Activated naive CD4-positive, alpha-beta T cell treated with anti-CD3 and anti-CD28 coated beads, Interleukin-2, amount 10 ng/mL, durations not matched to agents 7 days and 5 days (primary cell): ENCODE data around the gene PTPN22.

ENCODE experiments used
- CTCF ChIA-PET: fragments of 350-600 bp; sonication (Branson Sonifier 250); formaldehyde crosslinking; loops from one replicate; lab custom pipeline; 2021; ENCODE audit warnings: antibody characterized with exemption; lab: Charles Lee
- DNase-seq: peaks from one replicate; pipeline ENCODE4 v3.0.0-alpha.2; 2020
- H3K27ac Mint-ChIP-seq: one replicate; pipeline ENCODE4 v1.8.0; 2021; ENCODE audit warnings: mild to moderate bottlenecking, moderate library complexity, mixed read lengths
- H3K27me3 Mint-ChIP-seq: one replicate; pipeline ENCODE4 v1.8.0; 2021; ENCODE audit warnings: mild to moderate bottlenecking, mixed read lengths
- H3K36me3 Mint-ChIP-seq: one replicate; pipeline ENCODE4 v1.8.0; 2021; ENCODE audit warnings: mixed read lengths
- H3K4me1 Mint-ChIP-seq: one replicate; pipeline ENCODE4 v1.8.0; 2021; ENCODE audit warnings: mixed read lengths
- H3K4me3 Mint-ChIP-seq: one replicate; pipeline ENCODE4 v1.8.0; 2021; ENCODE audit warnings: mild to moderate bottlenecking, moderate library complexity, mixed read lengths
- H3K9me3 Mint-ChIP-seq: one replicate; pipeline ENCODE4 v1.8.0; 2021; ENCODE audit warnings: mixed read lengths

Gene PTPN22

DNA sequence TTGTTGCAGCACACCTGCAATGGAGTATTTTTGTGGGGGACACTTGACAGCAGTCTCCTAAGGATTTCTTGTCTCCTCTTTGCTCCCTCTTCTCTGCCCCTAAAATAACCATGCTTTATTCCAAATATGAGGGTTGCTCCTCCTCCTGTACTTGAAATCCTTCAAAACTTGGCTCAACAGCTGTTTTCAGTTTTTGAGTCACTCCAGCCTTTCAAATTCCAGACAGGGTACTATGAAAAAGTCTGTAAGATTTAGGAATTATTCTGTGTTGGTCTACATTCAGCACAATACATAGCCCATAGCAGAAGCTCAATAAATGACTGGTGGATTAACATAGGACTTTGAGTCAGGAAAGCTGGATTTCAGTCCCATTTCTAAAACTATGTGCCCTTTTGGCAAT lies 27.6 kb upstream of the PTPN22 start:
- no peak overlapping the region for H3K4me3 Mint-ChIP-seq
- H3K4me1 Mint-ChIP-seq, result peaks cover 49% of the 10 kb centered on the region
- H3K36me3 Mint-ChIP-seq, result peaks cover 80% of the 10 kb centered on the region
- DNase-seq, result no peak
- H3K27ac Mint-ChIP-seq, result no peak overlapping the region
- CTCF ChIA-PET, result interaction anchor here (1.5 kb wide), 1 partner anchor 18 kb away, joined by 4 read pairs; no protein-coding TSS in a partner anchor
- no peaks in the 10 kb centered on the region for H3K9me3 Mint-ChIP-seq
- H3K27me3 Mint-ChIP-seq, result no peaks in the 10 kb centered on the region

DNA sequence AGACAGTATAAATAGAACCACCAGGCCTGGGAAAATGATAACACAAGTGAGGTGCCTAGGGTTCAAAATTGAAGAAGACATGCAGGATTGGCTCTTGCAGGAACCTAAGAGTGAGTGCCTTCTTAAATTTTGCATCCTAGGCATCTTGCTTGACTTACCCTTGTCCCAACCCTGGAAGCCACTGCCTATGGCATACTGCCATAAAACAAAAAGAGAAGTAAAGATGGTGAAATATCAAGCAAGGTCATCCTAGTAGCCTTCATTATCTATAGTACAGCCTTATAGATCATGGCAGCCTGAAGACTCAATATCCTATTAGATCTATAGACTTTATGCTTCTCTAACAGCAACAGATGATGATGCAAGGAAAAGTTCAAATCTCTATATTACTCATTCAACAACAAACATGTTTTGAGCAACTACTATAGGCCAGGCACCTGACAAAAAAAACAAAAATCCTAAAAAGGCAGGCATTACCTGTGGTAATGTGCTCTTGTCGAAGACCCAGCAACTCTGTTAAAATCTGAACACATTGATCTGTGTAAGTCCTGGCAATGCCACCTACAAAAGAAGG lies 26.8 kb upstream of the PTPN22 start:
- H3K27ac Mint-ChIP-seq, result peak overlapping the region; percentile 62
- no peak for DNase-seq
- H3K9me3 Mint-ChIP-seq, result no peaks in the 10 kb centered on the region
- peaks cover 83% of the 10 kb centered on the region for H3K36me3 Mint-ChIP-seq
- H3K4me1 Mint-ChIP-seq, result peaks cover 42% of the 10 kb centered on the region
- no peak overlapping the region for H3K4me3 Mint-ChIP-seq
- H3K27me3 Mint-ChIP-seq, result no peaks in the 10 kb centered on the region
- CTCF ChIA-PET, result interaction anchor here (1.5 kb wide), 1 partner anchor 17 kb away, joined by 4 read pairs; no protein-coding TSS in a partner anchor

DNA sequence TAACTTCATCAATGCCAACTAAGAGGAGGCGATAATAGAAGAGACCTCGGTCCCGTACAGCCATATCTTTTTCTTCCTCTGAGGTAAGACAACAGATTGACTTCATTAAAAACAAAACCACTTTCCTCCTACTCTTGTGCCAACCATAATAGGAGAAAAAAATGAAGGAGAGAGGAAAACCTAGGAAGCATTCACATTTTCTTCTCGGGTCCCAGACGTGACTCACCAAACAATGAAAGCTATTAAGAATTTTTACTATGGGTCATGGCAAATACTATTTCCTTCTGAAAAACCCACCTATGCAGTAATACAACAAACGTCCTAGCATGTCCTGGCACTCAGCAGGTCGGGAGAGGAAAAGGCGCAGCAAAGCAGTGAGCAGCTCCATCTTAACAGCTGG lies 24.4 kb upstream of the PTPN22 start:
- Mint-ChIP-seq H3K4me3 (no peak overlapping the region), H3K36me3 (peaks cover 62% of the 10 kb centered on the region), H3K4me1 (peaks cover 18% of the 10 kb centered on the region), H3K9me3 (no peaks in the 10 kb centered on the region), H3K27me3 (no peaks in the 10 kb centered on the region), H3K27ac (no peak overlapping the region)
- CTCF ChIA-PET, result no interaction called here
- DNase-seq, result no peak

DNA sequence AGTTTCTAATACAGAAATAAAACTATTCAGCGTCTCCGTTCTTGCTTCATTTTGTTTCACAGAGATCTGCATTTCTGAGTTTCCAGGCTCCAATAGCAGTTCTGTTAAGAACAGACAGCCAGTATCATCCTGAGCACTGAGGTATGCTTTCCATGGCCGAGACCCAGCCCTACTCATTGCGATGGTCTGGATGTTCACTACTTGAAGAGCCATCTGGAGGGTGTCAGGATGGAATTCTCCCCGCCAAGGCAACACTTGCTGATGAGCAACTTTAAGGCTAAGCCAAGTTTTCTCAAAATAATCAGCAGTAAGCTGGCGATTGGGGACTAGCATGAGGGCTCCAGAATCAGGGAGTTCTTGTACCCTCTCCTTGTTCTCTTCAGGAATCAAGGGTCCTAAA lies 23.6 kb upstream of the PTPN22 start:
- DNase-seq, result no peak
- Mint-ChIP-seq H3K36me3 (peaks cover 54% of the 10 kb centered on the region), H3K27me3 (no peaks in the 10 kb centered on the region), H3K4me3 (no peak overlapping the region), H3K4me1 (peaks cover 20% of the 10 kb centered on the region), H3K27ac (no peak overlapping the region), H3K9me3 (no peaks in the 10 kb centered on the region)
- CTCF ChIA-PET, result no interaction called here

DNA sequence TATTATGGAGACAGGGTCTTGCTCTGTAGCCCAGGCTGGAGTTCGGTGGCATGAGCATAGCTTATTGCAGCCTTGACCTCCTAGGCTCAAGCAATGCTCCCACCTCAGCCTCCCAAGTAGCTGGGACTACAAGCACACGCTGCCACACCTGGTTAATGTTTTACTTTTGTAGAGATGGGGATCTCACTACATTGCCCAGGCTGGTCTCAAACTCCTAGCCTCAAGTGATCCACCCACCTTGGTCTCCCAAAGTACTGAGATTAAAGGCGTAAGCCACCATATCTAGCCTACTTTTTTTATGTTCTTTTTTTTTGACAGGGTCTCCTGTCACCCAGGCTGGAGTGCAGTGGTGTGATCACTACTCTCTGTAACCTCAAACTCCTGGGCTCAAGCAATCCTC lies 21.8 kb upstream of the PTPN22 start:
- Mint-ChIP-seq H3K4me3 (no peak overlapping the region), H3K27ac (no peak overlapping the region), H3K9me3 (no peaks in the 10 kb centered on the region), H3K27me3 (no peaks in the 10 kb centered on the region), H3K36me3 (peaks cover 39% of the 10 kb centered on the region), H3K4me1 (peaks cover 15% of the 10 kb centered on the region)
- CTCF ChIA-PET, result interaction anchor here (1.1 to 1.3 kb wide), 2 partner anchors 12 to 19 kb away, joined by 3 to 4 read pairs; no protein-coding TSS in a partner anchor
- no peak for DNase-seq

DNA sequence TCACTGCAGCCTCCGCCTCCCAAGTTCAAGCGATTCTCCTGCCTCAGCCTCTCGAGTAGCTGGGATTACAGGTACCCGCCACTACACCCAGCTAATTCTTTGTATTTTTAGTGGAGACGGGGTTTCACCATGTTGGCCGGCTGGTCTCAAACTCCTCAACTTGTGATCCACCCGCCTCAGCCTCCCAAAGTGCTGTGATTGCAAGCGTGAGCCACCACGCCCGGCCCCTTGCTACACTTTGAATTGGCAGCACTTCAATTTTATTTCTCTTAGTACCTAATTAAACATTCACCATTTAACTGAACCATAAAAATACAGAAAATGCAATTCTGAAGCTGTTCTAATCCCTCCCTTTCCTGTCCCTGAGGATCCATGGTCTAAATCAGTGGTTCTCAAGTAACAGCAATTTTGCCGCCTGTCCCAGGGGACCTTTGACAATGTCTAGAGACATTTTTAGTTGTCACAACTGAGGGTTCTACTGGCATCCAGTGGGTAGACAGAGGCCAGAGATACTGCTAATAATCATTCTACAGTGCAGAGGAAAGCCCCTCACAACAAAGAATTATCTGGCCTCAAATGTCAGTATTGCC lies 20.2 kb upstream of the PTPN22 start:
- no peak overlapping the region for H3K27ac Mint-ChIP-seq
- no peak for DNase-seq

DNA sequence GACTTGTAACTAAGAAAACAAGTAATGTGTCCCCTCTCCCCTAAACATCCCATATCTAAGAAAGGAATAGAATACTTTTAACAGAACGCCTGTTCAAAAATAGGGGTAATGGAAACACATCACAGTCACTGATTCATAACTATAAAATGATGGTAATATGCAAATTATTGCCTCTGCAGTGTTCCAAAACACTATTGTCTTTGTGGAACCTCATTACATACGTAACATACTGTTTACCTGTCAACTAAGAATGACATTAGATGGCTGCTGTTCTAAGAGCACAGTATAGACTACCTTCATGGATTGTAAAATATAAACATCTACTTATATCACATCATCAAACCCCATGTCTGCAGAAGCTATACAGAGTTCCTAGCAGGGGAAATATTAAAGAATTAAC lies 19.3 kb upstream of the PTPN22 start:
- H3K9me3 Mint-ChIP-seq, result no peaks in the 10 kb centered on the region
- H3K27me3 Mint-ChIP-seq, result no peaks in the 10 kb centered on the region
- H3K4me1 Mint-ChIP-seq, result peaks cover 34% of the 10 kb centered on the region
- CTCF ChIA-PET, result no interaction called here
- H3K4me3 Mint-ChIP-seq, result no peak overlapping the region
- no peak overlapping the region for H3K27ac Mint-ChIP-seq
- DNase-seq, result no peak
- H3K36me3 Mint-ChIP-seq, result peaks cover 24% of the 10 kb centered on the region

More for the DNA sequence above, 20.2 kb upstream of the PTPN22 start:
- Mint-ChIP-seq H3K9me3 (no peaks in the 10 kb centered on the region), H3K36me3 (peaks cover 28% of the 10 kb centered on the region), H3K27me3 (no peaks in the 10 kb centered on the region), H3K4me3 (no peak overlapping the region), H3K4me1 (peaks cover 27% of the 10 kb centered on the region)
- CTCF ChIA-PET, result no interaction called here

DNA sequence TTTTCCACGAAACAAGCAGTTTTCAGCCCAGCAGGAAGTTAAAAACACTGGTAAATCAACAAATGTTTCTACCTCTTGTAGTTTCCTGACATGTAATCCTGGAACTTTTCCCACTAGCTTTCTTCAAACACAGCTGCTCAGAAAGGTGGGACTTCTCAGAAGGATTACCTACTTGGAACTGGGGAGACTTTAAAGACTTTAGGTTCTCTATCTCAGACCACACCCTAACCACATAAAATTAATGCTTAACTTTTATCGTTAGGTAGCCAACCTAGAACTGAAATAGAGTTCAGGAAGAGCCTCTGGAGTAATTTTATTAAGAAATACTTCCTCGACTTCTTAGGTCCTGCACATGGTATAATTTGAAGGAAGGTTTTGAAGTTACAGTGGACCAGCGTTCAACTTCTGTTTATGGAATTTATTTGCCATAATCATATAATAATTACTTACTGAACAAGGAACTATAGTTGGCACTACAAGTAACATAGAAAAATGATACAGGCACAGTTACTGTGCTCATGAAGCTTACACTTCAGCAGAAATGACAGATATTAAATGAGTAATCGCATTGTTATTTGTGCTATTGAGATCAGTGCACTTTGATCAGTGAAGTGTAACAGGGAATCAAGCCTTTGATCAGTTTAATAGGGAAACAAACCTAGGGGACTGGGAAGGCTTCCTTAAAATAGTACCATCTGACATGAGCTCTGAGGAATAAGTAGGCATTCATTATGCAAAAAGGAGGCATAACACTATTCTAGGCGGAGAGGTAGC lies 16.1 kb upstream of the PTPN22 start, which contains the start of gene BCL2L15:
TSS of gene BCL2L15 (minus strand) at position 180 of the 774 bp plus-strand sequence. CDS start 206 bp downstream, outside the sequence.
- Mint-ChIP-seq H3K27me3 (no peaks in the 10 kb centered on the region), H3K36me3 (peaks cover 8% of the 10 kb centered on the region), H3K4me3 (peak within 1 kb of the TSS; percentile 15), H3K27ac (peak within 1 kb of the TSS; percentile 22), H3K4me1 (peaks cover 39% of the 10 kb centered on the region), H3K9me3 (no peaks in the 10 kb centered on the region)
- DNase-seq, result no peak
- CTCF ChIA-PET, result no interaction called here

DNA sequence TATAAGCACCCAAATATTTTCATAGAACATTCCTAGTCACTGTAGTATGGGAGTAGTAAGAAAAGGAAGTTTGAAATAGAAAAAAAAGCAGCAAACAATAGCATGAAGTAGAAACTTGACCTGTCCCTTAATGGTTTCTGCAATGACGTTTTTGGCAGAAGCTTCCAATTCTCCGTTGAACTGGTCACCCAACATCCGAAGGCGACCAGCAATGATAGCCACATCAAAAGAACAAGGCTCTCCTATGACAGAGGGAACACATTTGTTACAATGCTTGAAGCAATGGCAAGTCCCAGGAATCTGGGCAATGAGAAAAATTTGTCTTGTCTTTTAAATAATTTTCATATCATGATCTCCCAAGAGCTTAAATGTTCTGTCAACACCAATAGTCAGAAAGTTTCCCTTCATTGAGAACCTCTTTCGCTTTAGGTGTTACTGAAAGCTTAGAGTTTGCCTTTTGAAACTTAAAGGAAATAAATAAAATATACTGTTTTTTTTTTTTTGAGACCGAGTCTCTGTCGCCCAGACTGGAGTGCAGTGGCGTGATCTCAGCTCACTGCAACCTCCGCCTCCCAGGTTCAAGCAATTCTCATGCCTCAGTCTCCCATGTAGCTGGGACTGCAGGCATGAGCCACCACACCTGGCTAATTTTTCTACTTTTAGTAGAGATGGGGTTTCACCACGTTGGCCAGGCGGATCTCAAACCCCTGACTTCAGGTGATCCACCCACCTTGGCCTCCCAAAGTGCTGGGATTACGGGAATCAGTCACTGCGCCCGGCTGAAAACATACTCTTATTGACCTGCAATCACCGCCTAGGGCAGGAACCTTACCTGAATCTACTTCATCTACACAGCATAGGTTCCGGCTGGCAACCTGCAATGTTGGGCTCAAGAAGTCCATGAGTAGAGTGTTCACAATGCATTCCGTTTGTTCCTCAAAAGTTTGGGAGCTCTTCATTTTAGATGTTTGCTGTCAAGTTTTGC lies 15.2 kb upstream of the PTPN22 start:
- H3K36me3 Mint-ChIP-seq, result peaks cover 6% of the 10 kb centered on the region
- no peaks in the 10 kb centered on the region for H3K9me3 Mint-ChIP-seq
- CTCF ChIA-PET, result no interaction called here
- H3K27ac Mint-ChIP-seq, result peak overlapping the region; percentile 22
- H3K4me3 Mint-ChIP-seq, result peak overlapping the region; percentile 15
- peaks cover 40% of the 10 kb centered on the region for H3K4me1 Mint-ChIP-seq
- H3K27me3 Mint-ChIP-seq, result no peaks in the 10 kb centered on the region
- no peak for DNase-seq

DNA sequence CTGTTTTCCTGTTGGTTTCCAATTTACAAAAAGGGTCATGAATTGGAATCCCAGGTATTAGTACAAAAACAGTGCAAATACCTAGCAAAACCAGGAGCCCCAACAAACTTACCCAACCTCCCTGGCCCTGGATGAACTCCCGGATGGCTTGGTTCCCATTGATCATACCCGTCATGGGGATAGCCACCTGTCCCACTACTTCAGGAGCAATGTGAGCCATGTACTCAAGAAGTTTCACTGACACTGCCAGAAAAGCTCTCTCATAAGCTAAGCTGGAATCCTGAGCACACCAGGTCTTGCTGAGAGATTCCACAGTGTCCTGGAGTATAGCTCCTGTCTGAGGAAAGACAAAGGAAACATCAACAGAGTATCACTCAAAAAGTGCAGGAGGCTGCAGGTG lies 10.1 kb upstream of the PTPN22 start:
- CTCF ChIA-PET, result interaction anchor here (0.6 to 2.8 kb wide), 4 partner anchors 11 to 46 kb away, joined by 3 to 12 read pairs (median 4); partner anchors contain the start of gene AP4B1
- H3K4me3 Mint-ChIP-seq, result no peak overlapping the region
- peaks cover 16% of the 10 kb centered on the region for H3K36me3 Mint-ChIP-seq
- no peaks in the 10 kb centered on the region for H3K27me3 Mint-ChIP-seq
- no peak for DNase-seq
- H3K27ac Mint-ChIP-seq, result no peak overlapping the region
- H3K4me1 Mint-ChIP-seq, result peaks cover 47% of the 10 kb centered on the region
- H3K9me3 Mint-ChIP-seq, result peaks cover 2% of the 10 kb centered on the region

DNA sequence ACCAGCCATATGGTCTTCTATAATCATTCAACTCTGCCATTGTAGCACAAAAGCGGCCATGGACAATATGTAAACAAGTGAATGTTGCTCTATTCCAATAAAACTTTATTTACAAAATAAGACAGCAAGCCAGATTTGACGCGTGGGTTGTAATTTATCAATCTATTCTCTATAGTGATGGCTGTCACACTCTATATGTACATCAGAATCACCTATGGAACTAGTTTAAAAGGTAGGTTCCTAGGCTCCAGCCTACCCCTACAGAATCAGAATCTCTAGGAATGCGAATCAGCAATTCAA lies 8.2 kb upstream of the PTPN22 start:
- Mint-ChIP-seq H3K27ac (no peak overlapping the region), H3K4me3 (no peak overlapping the region), H3K27me3 (no peaks in the 10 kb centered on the region), H3K4me1 (peaks cover 56% of the 10 kb centered on the region), H3K36me3 (peaks cover 10% of the 10 kb centered on the region), H3K9me3 (peaks cover 2% of the 10 kb centered on the region)
- CTCF ChIA-PET, result interaction anchor here (1.3 to 2.8 kb wide), 2 partner anchors 10 to 24 kb away, joined by 7 to 12 read pairs; partner anchors contain the start of gene AP4B1
- no peak for DNase-seq

DNA sequence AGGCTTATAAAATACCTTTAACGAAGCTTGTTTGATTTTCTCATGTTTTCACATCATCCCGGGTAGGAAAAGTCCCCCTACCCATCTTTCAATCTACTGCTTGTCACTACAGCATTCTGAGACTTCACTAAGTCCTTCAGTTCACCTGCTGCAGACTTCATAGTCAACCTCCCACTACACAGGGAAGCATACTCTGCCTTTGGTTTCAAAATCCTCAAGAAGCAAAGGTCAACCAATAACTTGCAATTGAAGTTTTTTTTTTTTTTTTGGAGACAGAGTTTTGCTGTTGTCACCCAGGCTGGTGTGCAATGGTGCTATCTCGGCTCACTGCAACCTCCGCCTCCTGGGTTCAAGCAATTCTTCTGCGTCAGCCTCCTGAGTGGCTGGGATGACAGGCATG lies 4.7 kb upstream of the PTPN22 start:
- no peak overlapping the region for H3K4me3 Mint-ChIP-seq
- no peak for DNase-seq
- no peak overlapping the region for H3K27ac Mint-ChIP-seq
- CTCF ChIA-PET, result interaction anchor here (0.7 to 1.9 kb wide), 2 partner anchors 26 to 28 kb away, joined by 4 to 7 read pairs; partner anchors contain the start of gene AP4B1
- H3K36me3 Mint-ChIP-seq, result peaks cover 12% of the 10 kb centered on the region
- H3K4me1 Mint-ChIP-seq, result peaks cover 74% of the 10 kb centered on the region
- H3K27me3 Mint-ChIP-seq, result no peaks in the 10 kb centered on the region
- H3K9me3 Mint-ChIP-seq, result peaks cover 2% of the 10 kb centered on the region

DNA sequence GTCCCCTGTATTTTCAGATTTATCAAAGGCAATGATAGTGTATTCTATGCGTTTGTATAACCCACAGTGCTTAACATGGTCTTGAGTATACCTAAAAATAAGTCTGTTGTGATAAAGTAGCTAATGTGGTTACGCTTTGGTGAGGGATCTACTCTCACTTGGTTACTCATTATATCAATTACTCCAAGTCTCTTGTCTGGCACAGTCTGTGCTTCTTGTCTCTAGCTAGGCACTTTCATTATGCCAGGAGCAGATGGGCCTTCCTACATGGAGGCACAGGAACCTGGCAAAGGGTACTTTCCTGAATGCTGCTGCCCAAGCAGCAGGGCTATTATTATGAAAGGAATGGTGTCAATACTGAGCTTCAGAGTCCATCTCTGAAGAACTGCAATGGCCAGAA lies 4.2 kb upstream of the PTPN22 start:
- CTCF ChIA-PET, result interaction anchor here (1.2 to 1.9 kb wide), 2 partner anchors 29 to 40 kb away, joined by 4 to 7 read pairs; partner anchors contain the start of gene AP4B1
- Mint-ChIP-seq H3K4me1 (peaks cover 70% of the 10 kb centered on the region), H3K9me3 (peaks cover 2% of the 10 kb centered on the region), H3K4me3 (no peak overlapping the region), H3K27me3 (no peaks in the 10 kb centered on the region), H3K27ac (no peak overlapping the region), H3K36me3 (peaks cover 12% of the 10 kb centered on the region)
- no peak for DNase-seq
